ENCODE data around the gene KSR1. TPM values are rescaled to one million over a fixed set of nuclear protein-coding genes. Genes with fewer than 3 reads are reported as not detected.
"Not testable (repeated sequence)": the region's sequence is repeated elsewhere in the genome, so short reads cannot be mapped to it uniquely, and the experiment has no call there.

KSR1 gene
- total RNA-seq, 2 donors from 2014 or later, result 7.9 to 10.2 TPM

DNA sequence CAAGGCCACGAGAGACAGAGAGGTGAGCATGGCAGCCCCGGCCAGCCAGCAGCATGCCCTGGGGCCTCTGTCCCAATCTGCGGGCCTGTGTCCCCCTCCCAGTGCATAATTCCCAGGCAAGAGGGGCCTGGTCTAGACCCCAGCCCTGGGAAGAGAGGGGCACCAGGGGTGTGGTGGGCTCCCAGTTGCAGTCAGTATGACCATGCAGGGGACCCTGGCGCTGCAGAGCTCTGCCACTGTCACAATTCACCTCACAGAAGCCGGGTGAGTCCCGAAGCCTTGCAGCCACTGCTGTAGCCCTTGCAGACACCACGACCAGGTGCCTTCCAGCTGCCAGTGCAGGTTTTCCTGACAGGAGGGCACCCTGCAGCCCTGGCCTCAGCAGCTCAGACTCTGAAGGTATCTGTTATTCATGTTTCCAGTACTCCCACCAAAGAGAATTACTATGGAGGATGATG is 25.8 kb upstream of the KSR1 start:
- Histone ChIP-seq H3K4me3 (no peak overlapping the region), H3K9me3 (no peaks in the 10 kb centered on the region), H3K27ac (no peak overlapping the region), H3K36me3 (no peaks in the 10 kb centered on the region), H3K27me3 (no peaks in the 10 kb centered on the region), H3K4me1 (no peaks in the 10 kb centered on the region)
- DNase-seq (ENCODE audit: low spot score), result no peak
- TF ChIP-seq CTCF (IDR thresholded peaks at IDR 0.05), result no peak

GRCh38 chr17:27430882-27431491 is 25.3 kb upstream of the KSR1 start:
- Histone ChIP-seq H3K9me3 (no peaks in the 10 kb centered on the region), H3K27ac (no peak overlapping the region), H3K27me3 (no peaks in the 10 kb centered on the region), H3K4me1 (no peaks in the 10 kb centered on the region), H3K36me3 (no peaks in the 10 kb centered on the region), H3K4me3 (no peak overlapping the region)
- no peak for DNase-seq (ENCODE audit: low spot score)
- TF ChIP-seq CTCF (IDR thresholded peaks at IDR 0.05), result peak; percentile 28 to 63

- no peaks in the 10 kb centered on the region for H3K4me1 ChIP-seq
- no peak overlapping the region for H3K27ac ChIP-seq
- H3K4me3 ChIP-seq, result no peak overlapping the region
- no peaks in the 10 kb centered on the region for H3K27me3 ChIP-seq
- TF ChIP-seq CTCF (IDR thresholded peaks at IDR 0.05), result no peak
- DNase-seq (ENCODE audit: low spot score), result no peak
- H3K36me3 ChIP-seq, result no peaks in the 10 kb centered on the region
- H3K9me3 ChIP-seq, result no peaks in the 10 kb centered on the region
These were observed 22.7 kb upstream of the KSR1 start for GRCh38 chr17:27433521-27433920.

- not testable (repeated sequence) for H3K36me3 ChIP-seq; H3K4me1 ChIP-seq; DNase-seq (ENCODE audit: low spot score); H3K27me3 ChIP-seq; H3K27ac ChIP-seq; H3K9me3 ChIP-seq; H3K4me3 ChIP-seq
These were observed 20.7 kb upstream of the KSR1 start for GRCh38 chr17:27435431-27436070.

GRCh38 chr17:27438348-27438998 is 17.8 kb upstream of the KSR1 start:
- no peaks in the 10 kb centered on the region for H3K9me3 ChIP-seq
- H3K36me3 ChIP-seq, result no peaks in the 10 kb centered on the region
- no peaks in the 10 kb centered on the region for H3K27me3 ChIP-seq
- H3K4me1 ChIP-seq, result no peaks in the 10 kb centered on the region
- no peak for DNase-seq (ENCODE audit: low spot score)
- no peak overlapping the region for H3K27ac ChIP-seq
- no peak overlapping the region for H3K4me3 ChIP-seq
- TF ChIP-seq CTCF (IDR thresholded peaks at IDR 0.05), result no peak

GRCh38 chr17:27439342-27439741 is 16.9 kb upstream of the KSR1 start:
- no peaks in the 10 kb centered on the region for H3K9me3 ChIP-seq
- no peaks in the 10 kb centered on the region for H3K36me3 ChIP-seq
- TF ChIP-seq CTCF (IDR thresholded peaks at IDR 0.05), result no peak
- no peak overlapping the region for H3K4me3 ChIP-seq
- H3K4me1 ChIP-seq, result no peaks in the 10 kb centered on the region
- DNase-seq (ENCODE audit: low spot score), result no peak
- no peaks in the 10 kb centered on the region for H3K27me3 ChIP-seq
- H3K27ac ChIP-seq, result no peak overlapping the region
